Measurements from ENCODE around the gene SWT1.

DNA sequence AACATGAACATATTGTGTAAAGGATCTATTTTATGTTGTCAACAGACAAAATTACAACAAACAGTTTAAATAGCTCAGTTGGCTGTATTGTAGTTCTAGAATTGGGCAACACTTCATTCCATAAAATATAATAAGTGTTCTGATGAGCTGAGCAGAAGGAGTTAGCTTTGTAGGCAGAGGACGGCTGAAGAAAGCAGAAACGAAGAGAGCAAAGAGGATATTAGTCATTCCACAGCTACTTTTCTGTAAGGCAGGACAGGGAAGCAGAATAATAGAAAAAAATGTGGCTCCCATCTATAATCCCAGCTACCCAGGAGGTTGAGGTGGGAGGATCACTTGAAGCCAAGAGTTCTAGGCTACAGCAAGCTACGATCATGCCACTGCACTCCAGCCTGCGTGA lies 180.3 kb downstream of the SWT1 start:
- no peak for TF ChIP-seq EZH2 (IDR thresholded peaks at IDR 0.05; ENCODE audit: borderline replicate concordance, low read depth, low read length)
- no peak for TF ChIP-seq POLR2AphosphoS5 (IDR thresholded peaks at IDR 0.05; ENCODE audit: control insufficient read depth, insufficient read depth, low read depth, low read length)
- TF ChIP-seq ZNF584 (CRISPR knock-in tag; IDR thresholded peaks at IDR 0.05; ENCODE audit: low read depth): no peak
- no peak for TF ChIP-seq MEF2D (tag; conservative IDR thresholded peaks at IDR 0.05; ENCODE audit: low read depth)
- TF ChIP-seq CC2D1A (IDR thresholded peaks at IDR 0.05): no peak
- TF ChIP-seq SP1 (CRISPR knock-in tag; IDR thresholded peaks at IDR 0.05): no peak
- TF ChIP-seq, protein P1, sequence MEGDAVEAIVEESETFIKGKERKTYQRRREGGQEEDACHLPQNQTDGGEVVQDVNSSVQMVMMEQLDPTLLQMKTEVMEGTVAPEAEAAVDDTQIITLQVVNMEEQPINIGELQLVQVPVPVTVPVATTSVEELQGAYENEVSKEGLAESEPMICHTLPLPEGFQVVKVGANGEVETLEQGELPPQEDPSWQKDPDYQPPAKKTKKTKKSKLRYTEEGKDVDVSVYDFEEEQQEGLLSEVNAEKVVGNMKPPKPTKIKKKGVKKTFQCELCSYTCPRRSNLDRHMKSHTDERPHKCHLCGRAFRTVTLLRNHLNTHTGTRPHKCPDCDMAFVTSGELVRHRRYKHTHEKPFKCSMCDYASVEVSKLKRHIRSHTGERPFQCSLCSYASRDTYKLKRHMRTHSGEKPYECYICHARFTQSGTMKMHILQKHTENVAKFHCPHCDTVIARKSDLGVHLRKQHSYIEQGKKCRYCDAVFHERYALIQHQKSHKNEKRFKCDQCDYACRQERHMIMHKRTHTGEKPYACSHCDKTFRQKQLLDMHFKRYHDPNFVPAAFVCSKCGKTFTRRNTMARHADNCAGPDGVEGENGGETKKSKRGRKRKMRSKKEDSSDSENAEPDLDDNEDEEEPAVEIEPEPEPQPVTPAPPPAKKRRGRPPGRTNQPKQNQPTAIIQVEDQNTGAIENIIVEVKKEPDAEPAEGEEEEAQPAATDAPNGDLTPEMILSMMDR (IDR thresholded peaks at IDR 0.05 in 2 of 3, conservative IDR thresholded peaks at IDR 0.05 in 1 of 3; ENCODE audit: insufficient read depth in 2 of 3, low read depth in 1 of 3, low read length in 3 of 3): no peak
- TF ChIP-seq STAT5B (CRISPR knock-in tag; IDR thresholded peaks at IDR 0.05): no peak
- TF ChIP-seq RFX5 (IDR thresholded peaks at IDR 0.05; ENCODE audit: low read depth, low read length): no peak
- TF ChIP-seq SIX5 (IDR thresholded peaks at IDR 0.05; ENCODE audit: borderline replicate concordance in 1 of 2, insufficient read depth in 1 of 2, low read depth in 1 of 2, low read length in 2 of 2): no peak
- TF ChIP-seq TBP (optimal IDR thresholded peaks at IDR 0.05; ENCODE audit: low read depth, low read length): no peak
- no peak for TF ChIP-seq CHCHD3 (CRISPR knock-in tag; IDR thresholded peaks at IDR 0.05)
- no peak for TF ChIP-seq ZNF780A (CRISPR knock-in tag; IDR thresholded peaks at IDR 0.05)
- TF ChIP-seq FOXJ3 (CRISPR knock-in tag; IDR thresholded peaks at IDR 0.05): no peak
